NCI-H2196 (cell line): ENCODE measurements around the gene HIPK4.
"Not testable (repeated sequence)": the region's sequence is repeated elsewhere in the genome, so short reads cannot be mapped to it uniquely, and the experiment has no call there.

ENCODE experiments used
- DNase-seq: peaks from one replicate; lab custom pipeline; 2025; ENCODE audit not compliant: unreplicated experiment; lab: John Stamatoyannopoulos, UW

The HIPK4 gene

GRCh38 chr19:40341601-40342482 lies 48.1 kb downstream of the HIPK4 start:
- DNase-seq: no peak

DNA sequence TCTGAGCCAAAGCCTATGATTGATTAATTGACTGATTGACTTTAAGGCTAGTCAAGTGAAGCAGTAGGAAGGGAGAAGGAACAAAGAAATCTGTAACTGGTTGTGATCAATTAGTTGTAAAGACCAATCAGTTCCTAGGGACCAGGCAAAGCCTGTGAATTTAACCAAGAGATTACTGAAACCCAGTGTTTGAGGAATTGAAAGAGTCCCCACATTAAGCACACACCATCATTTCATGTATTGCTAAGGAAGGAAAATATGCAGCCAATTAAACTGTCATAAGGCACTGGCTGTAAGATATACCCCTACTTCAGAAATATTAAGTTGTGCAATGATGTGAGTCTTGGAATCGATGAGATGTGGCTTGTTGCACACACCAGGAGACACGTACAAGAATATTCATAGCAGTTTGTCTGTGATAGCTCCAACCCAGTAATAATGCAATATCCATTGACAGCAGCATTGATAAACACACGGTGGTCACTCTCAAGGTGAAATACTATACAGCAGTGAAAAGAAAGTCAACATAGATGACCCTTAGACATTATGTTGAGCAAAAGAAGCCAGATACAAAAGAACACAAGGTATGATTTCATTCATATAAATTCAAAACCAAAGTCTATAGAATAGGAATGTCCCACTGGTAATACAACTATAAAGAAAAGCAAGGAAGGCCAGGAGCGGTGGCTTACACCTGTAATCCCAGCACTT lies 50.8 kb downstream of the HIPK4 start:
- DNase-seq: no peak

GRCh38 chr19:40337594-40337993 lies 52.4 kb downstream of the HIPK4 start:
- no peak for DNase-seq

DNA sequence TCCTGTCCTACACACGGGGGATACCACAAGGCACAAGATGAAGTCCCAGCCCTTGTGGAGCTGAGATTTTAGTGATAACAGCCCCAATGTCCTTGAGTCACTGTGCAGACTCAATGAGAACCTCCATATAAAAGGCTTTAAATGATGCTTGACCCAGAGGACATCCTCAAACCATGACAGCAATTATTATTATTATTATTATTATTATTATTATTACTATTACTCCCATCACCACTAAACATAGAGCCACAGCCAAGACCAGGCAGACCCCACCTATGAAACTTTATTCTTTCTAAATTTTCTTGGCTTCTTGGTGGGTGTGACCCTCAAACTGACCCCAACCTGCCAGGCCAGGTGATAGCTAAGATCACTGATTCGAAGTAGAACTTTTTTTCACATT lies 52.9 kb downstream of the HIPK4 start:
- DNase-seq: no peak

DNA sequence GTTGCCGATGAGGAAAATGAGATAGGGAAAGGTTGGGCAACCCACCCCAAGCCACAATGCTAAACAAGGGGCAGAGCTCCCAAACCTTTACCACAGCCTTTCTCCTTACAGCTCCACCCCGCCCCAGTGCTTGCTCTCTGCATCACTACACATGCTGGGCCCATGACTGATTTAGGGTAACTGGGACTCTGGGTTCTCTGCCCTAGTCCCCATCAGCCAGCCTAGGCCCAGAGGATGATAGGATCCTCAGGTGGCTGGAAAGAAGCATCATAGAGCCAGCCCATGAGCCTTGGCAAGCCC lies 53.4 kb downstream of the HIPK4 start:
- no peak for DNase-seq

DNA sequence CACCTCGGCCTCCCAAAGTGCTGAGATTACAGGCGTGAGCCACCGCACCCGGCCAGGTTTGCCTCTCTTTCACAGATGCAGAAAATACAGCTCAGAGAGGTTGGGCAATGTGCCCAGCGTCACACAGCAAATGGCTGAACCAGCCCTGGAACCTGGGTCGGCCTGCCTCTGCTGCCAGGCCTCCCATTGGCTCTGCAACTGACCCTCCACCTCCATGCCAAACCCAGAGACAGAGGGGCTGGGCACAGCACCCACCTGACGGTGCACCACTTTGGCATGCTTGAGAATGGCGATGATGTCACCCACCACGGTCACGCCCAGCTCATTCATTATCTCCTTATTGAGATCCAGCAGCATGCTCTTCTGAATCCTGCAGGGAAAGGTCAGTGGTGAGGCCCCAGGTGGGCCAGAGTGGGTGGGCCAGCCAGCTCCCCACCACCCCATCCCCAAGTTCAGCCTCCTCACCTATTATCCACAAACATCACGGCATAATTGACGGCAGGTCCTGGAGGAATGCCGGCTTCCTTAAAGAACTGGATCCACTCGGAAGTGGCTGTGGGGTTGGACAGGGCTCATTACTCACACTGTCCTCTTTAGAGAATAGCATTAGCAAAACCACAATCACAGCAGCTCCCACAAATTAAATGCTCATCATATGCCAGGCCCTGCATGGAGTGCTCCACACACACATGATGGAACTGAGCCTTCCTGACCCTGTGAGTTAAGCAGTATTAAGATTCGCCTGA lies 54.0 kb downstream of the HIPK4 start:
- no peak for DNase-seq

DNA sequence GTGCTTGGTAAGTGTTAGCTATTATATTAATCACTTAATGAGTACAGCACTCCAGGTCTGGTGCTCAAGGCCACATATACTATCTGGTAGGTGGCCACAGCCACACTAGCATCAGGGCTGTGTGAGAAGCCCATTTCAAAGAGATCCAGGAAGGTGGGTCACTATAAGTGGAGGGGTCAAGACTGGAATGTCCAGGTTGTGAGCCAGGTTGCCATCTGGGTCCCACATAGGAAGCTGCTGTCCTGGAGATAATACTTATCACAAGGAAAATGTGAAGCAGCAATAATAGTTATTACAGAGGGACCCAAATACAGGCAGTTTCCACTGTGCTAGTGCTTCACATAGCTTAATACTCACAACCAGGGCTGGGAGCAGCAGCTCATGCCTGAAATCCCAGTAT lies 54.9 kb downstream of the HIPK4 start:
- no peak for DNase-seq

- DNase-seq: not testable (repeated sequence)
Observed at GRCh38 chr19:40333083-40333482, 56.9 kb downstream of the HIPK4 start.

- DNase-seq: no peak
Observed at GRCh38 chr19:40332669-40333068, 57.3 kb downstream of the HIPK4 start.

GRCh38 chr19:40331052-40331451 lies 58.9 kb downstream of the HIPK4 start:
- DNase-seq: peak; percentile 5
